Common myeloid progenitor, CD34-positive (primary cell): ENCODE data around the gene CSTB.
A peak's percentile ranks its signal among the peaks of the same experiment; 100 is the strongest.

ENCODE experiments used
- CTCF ChIA-PET: fragments of 350-600 bp; sonication (Branson Sonifier 250); formaldehyde crosslinking; loops from one replicate; lab custom pipeline; 2021; ENCODE audit warnings: antibody characterized with exemption; lab: Charles Lee
- POLR2A ChIA-PET: fragments of 350-600 bp; sonication (Branson Sonifier 250); formaldehyde crosslinking; loops from one replicate; lab custom pipeline; 2021; ENCODE audit warnings: antibody characterized with exemption; lab: Charles Lee
- DNase-seq, 3 donors: peaks; one replicate each; pipeline versions ENCODE4 v3.0.0 to v3.0.0-alpha.2; 2013
- H3K27ac ChIP-seq, 2 experiments: 1 replicate in 1 of 2; 2 replicates in 1 of 2; pipeline ENCODE4 v1.7.0; 2013; ENCODE audit warnings: inconsistent platforms in 2 of 2, low read length in 2 of 2, mild to moderate bottlenecking in 2 of 2, low read depth in 1 of 2, moderate library complexity in 1 of 2; ENCODE audit not compliant: severe bottlenecking in 2 of 2, insufficient read depth in 1 of 2, poor library complexity in 1 of 2
- H3K27me3 ChIP-seq, 5 experiments: replicated peaks in 2 of 5; 1 replicate in 3 of 5; 2 replicates in 2 of 5; pipeline versions ENCODE4 v1.6.1 to v1.7.0; 2013; ENCODE audit warnings: low read length in 4 of 5, mild to moderate bottlenecking in 2 of 5, moderate library complexity in 2 of 5, inconsistent platforms in 1 of 5; ENCODE audit not compliant: insufficient read depth in 5 of 5, control insufficient read depth in 4 of 5
- H3K36me3 ChIP-seq, 4 experiments: 1 replicate in 2 of 4; 2 replicates in 2 of 4; pipeline versions ENCODE4 v1.6.1 to v1.7.0; 2013; ENCODE audit warnings: low read length in 3 of 4, control low read depth in 1 of 4, mild to moderate bottlenecking in 1 of 4; ENCODE audit not compliant: control insufficient read depth in 4 of 4, insufficient read depth in 4 of 4
- H3K4me1 ChIP-seq, 4 experiments: 1 replicate in 3 of 4; 2 replicates in 1 of 4; pipeline versions ENCODE4 v1.6.1 to v1.7.1; 2013; ENCODE audit warnings: low read length in 3 of 4, mild to moderate bottlenecking in 3 of 4, control low read depth in 1 of 4, inconsistent platforms in 1 of 4, moderate library complexity in 1 of 4; ENCODE audit not compliant: control insufficient read depth in 4 of 4, insufficient read depth in 4 of 4; ENCODE audit errors: control extremely low read depth in 1 of 4
- H3K4me3 ChIP-seq, 7 experiments: 1 replicate in 4 of 7; 2 replicates in 3 of 7; pipeline versions ENCODE4 v1.5.1 to v1.7.0; 2013; ENCODE audit warnings: mild to moderate bottlenecking in 7 of 7, low read length in 6 of 7, moderate library complexity in 6 of 7, inconsistent platforms in 2 of 7, low read depth in 2 of 7, control low read depth in 1 of 7; ENCODE audit not compliant: insufficient read depth in 4 of 7, control insufficient read depth in 1 of 7; ENCODE audit errors: extremely low read depth in 1 of 7
- H3K9me3 ChIP-seq, 5 experiments: 1 replicate in 4 of 5; 2 replicates in 1 of 5; pipeline versions ENCODE4 v1.6.1 to v1.7.1; 2013; ENCODE audit warnings: low read length in 4 of 5, mild to moderate bottlenecking in 2 of 5, inconsistent platforms in 1 of 5, low read depth in 1 of 5, moderate library complexity in 1 of 5; ENCODE audit not compliant: control insufficient read depth in 4 of 5, insufficient read depth in 2 of 5; ENCODE audit errors: control extremely low read depth in 1 of 5
- WGBS: methylation state at CpG from one replicate; pipeline ENCODE4 v1.1.5; 2013; ENCODE audit not compliant: insufficient coverage; 5-methylcytosine and 5-hydroxymethylcytosine counted together

CSTB gene

GRCh38 chr21:43750339-43751033, 25.6 kb downstream of the CSTB start:
- Histone ChIP-seq H3K27me3 (no peaks in the 10 kb centered on the region), H3K4me3 (no peak overlapping the region), H3K4me1 (peaks cover 0 to 8% (median 6%) of the 10 kb centered on the region in 4 experiments), H3K36me3 (peaks cover 5 to 68% (median 30%) of the 10 kb centered on the region in 4 experiments), H3K9me3 (no peaks in the 10 kb centered on the region), H3K27ac (no peak overlapping the region)
- peak in 1 of 3 donors; percentile 18 for DNase-seq
- WGBS, result 94% methylated on average over 19 of the region's 28 CpGs
- ChIA-PET CTCF (interaction anchor here (1.1 kb wide), 1 partner anchor 11 kb away, joined by 3 read pairs; no protein-coding TSS in a partner anchor), POLR2A (interaction anchor here (1.0 kb wide), 1 partner anchor 22 kb away, joined by 4 read pairs; no protein-coding TSS in a partner anchor)

GRCh38 chr21:43749651-43750262, 26.4 kb downstream of the CSTB start:
- H3K27ac ChIP-seq, result no peak overlapping the region
- peak in 2 of 3 donors; percentile 44 to 56 for DNase-seq
- peak overlapping the region in 1 of 7 experiments; percentile 11 for H3K4me3 ChIP-seq
- WGBS, result 69% methylated on average over 15 of the region's 18 CpGs
- peaks cover 0 to 8% (median 6%) of the 10 kb centered on the region in 4 experiments for H3K4me1 ChIP-seq
- H3K27me3 ChIP-seq, result no peaks in the 10 kb centered on the region
- no peaks in the 10 kb centered on the region for H3K9me3 ChIP-seq
- POLR2A ChIA-PET, result interaction anchor here (1.0 kb wide), 1 partner anchor 21 kb away, joined by 4 read pairs; no protein-coding TSS in a partner anchor
- H3K36me3 ChIP-seq, result peaks cover 5 to 63% (median 32%) of the 10 kb centered on the region in 4 experiments
- CTCF ChIA-PET, result interaction anchor here (1.1 kb wide), 1 partner anchor 11 kb away, joined by 3 read pairs; no protein-coding TSS in a partner anchor

GRCh38 chr21:43748622-43749021, 27.5 kb downstream of the CSTB start:
- ChIA-PET POLR2A (no interaction called here), CTCF (interaction anchor here (0.6 kb wide), 1 partner anchor 34 kb away, joined by 3 read pairs; no protein-coding TSS in a partner anchor)
- H3K4me1 ChIP-seq, result peaks cover 0 to 8% (median 6%) of the 10 kb centered on the region in 4 experiments
- no peaks in the 10 kb centered on the region for H3K27me3 ChIP-seq
- peaks cover 5 to 61% (median 33%) of the 10 kb centered on the region in 4 experiments for H3K36me3 ChIP-seq
- WGBS, result 92% methylated on average over 13 of the region's 17 CpGs
- no peak overlapping the region for H3K27ac ChIP-seq
- DNase-seq, result no peak
- H3K9me3 ChIP-seq, result no peaks in the 10 kb centered on the region
- H3K4me3 ChIP-seq, result no peak overlapping the region

GRCh38 chr21:43745772-43746517, 30.2 kb downstream of the CSTB start:
- peaks cover 0 to 48% (median 20%) of the 10 kb centered on the region in 4 experiments for H3K36me3 ChIP-seq
- no peaks in the 10 kb centered on the region for H3K9me3 ChIP-seq
- WGBS, result 95% methylated on average over 16 of the region's 16 CpGs
- no peak overlapping the region for H3K27ac ChIP-seq
- no peaks in the 10 kb centered on the region for H3K27me3 ChIP-seq
- DNase-seq, result no peak
- H3K4me3 ChIP-seq, result no peak overlapping the region
- peaks cover 0 to 13% (median 7%) of the 10 kb centered on the region in 4 experiments for H3K4me1 ChIP-seq
- CTCF ChIA-PET, result interaction anchor here (1.5 kb wide), 1 partner anchor 11 kb away, joined by 3 read pairs; no protein-coding TSS in a partner anchor
- POLR2A ChIA-PET, result no interaction called here

GRCh38 chr21:43744725-43745124, 31.4 kb downstream of the CSTB start:
- no peak for DNase-seq
- 97% methylated on average over 18 of the region's 18 CpGs for WGBS
- H3K4me3 ChIP-seq, result no peak overlapping the region
- H3K27ac ChIP-seq, result no peak overlapping the region
- peaks cover 0 to 15% (median 11%) of the 10 kb centered on the region in 4 experiments for H3K4me1 ChIP-seq
- no peaks in the 10 kb centered on the region for H3K27me3 ChIP-seq
- ChIA-PET CTCF (interaction anchor here (1.3 kb wide), 1 partner anchor 16 kb away, joined by 4 read pairs; no protein-coding TSS in a partner anchor), POLR2A (no interaction called here)
- peaks cover 0 to 37% (median 18%) of the 10 kb centered on the region in 4 experiments for H3K36me3 ChIP-seq
- H3K9me3 ChIP-seq, result no peaks in the 10 kb centered on the region

GRCh38 chr21:43743947-43744346, 32.2 kb downstream of the CSTB start:
- DNase-seq, result no peak
- H3K9me3 ChIP-seq, result no peaks in the 10 kb centered on the region
- peaks cover 0 to 14% (median 10%) of the 10 kb centered on the region in 4 experiments for H3K4me1 ChIP-seq
- ChIA-PET POLR2A (no interaction called here), CTCF (no interaction called here)
- H3K4me3 ChIP-seq, result no peak overlapping the region
- no peak overlapping the region for H3K27ac ChIP-seq
- H3K27me3 ChIP-seq, result no peaks in the 10 kb centered on the region
- H3K36me3 ChIP-seq, result peaks cover 0 to 34% (median 18%) of the 10 kb centered on the region in 4 experiments
- 100% methylated on average over 8 of the region's 8 CpGs for WGBS
